Measurements from ENCODE around the gene IFRD2.

Gene IFRD2

GRCh38 chr3:50259432-50260026, 32.7 kb downstream of the IFRD2 start:
- WGBS (ENCODE audit: insufficient coverage, insufficient read length), result no CpG with 5 or more reads among the region's 18 CpGs
- no peaks in the 10 kb centered on the region for H3K27me3 ChIP-seq (ENCODE audit: control insufficient read depth, insufficient read depth, low read length)
- no peaks in the 10 kb centered on the region for H3K9me3 ChIP-seq (ENCODE audit: control insufficient read depth, insufficient read depth, low read length)
- H3K36me3 ChIP-seq (ENCODE audit: control insufficient read depth, insufficient read depth, low read length), result peaks cover 20% of the 10 kb centered on the region
- no peak for DNase-seq (ENCODE audit: low read depth, low spot score)
- H3K27ac ChIP-seq (ENCODE audit: low read length), result no peak overlapping the region
- H3K4me1 ChIP-seq (ENCODE audit: control insufficient read depth, insufficient read depth, low read length), result peaks cover 8% of the 10 kb centered on the region
- no peak overlapping the region for H3K4me3 ChIP-seq (ENCODE audit: low read length)

GRCh38 chr3:50258979-50259378, 33.2 kb downstream of the IFRD2 start:
- Histone ChIP-seq H3K9me3 (ENCODE audit: control insufficient read depth, insufficient read depth, low read length) (no peaks in the 10 kb centered on the region), H3K36me3 (ENCODE audit: control insufficient read depth, insufficient read depth, low read length) (peaks cover 20% of the 10 kb centered on the region), H3K27me3 (ENCODE audit: control insufficient read depth, insufficient read depth, low read length) (no peaks in the 10 kb centered on the region), H3K4me1 (ENCODE audit: control insufficient read depth, insufficient read depth, low read length) (peaks cover 6% of the 10 kb centered on the region), H3K27ac (ENCODE audit: low read length) (no peak overlapping the region), H3K4me3 (ENCODE audit: low read length) (no peak overlapping the region)
- DNase-seq (ENCODE audit: low read depth, low spot score), result no peak
- WGBS (ENCODE audit: insufficient coverage, insufficient read length), result no CpG with 5 or more reads among the region's 16 CpGs

- peaks cover 6% of the 10 kb centered on the region for H3K4me1 ChIP-seq (ENCODE audit: control insufficient read depth, insufficient read depth, low read length)
- no peak for DNase-seq (ENCODE audit: low read depth, low spot score)
- no peaks in the 10 kb centered on the region for H3K9me3 ChIP-seq (ENCODE audit: control insufficient read depth, insufficient read depth, low read length)
- no peak overlapping the region for H3K27ac ChIP-seq (ENCODE audit: low read length)
- H3K27me3 ChIP-seq (ENCODE audit: control insufficient read depth, insufficient read depth, low read length), result no peaks in the 10 kb centered on the region
- WGBS (ENCODE audit: insufficient coverage, insufficient read length), result no CpG with 5 or more reads among the region's 17 CpGs
- H3K4me3 ChIP-seq (ENCODE audit: low read length), result no peak overlapping the region
- H3K36me3 ChIP-seq (ENCODE audit: control insufficient read depth, insufficient read depth, low read length), result peaks cover 20% of the 10 kb centered on the region
Observed at GRCh38 chr3:50258029-50258680, 34.1 kb downstream of the IFRD2 start.

- Histone ChIP-seq H3K27me3 (ENCODE audit: control insufficient read depth, insufficient read depth, low read length) (no peaks in the 10 kb centered on the region), H3K4me1 (ENCODE audit: control insufficient read depth, insufficient read depth, low read length) (peaks cover 6% of the 10 kb centered on the region), H3K36me3 (ENCODE audit: control insufficient read depth, insufficient read depth, low read length) (peaks cover 23% of the 10 kb centered on the region), H3K27ac (ENCODE audit: low read length) (no peak overlapping the region), H3K9me3 (ENCODE audit: control insufficient read depth, insufficient read depth, low read length) (no peaks in the 10 kb centered on the region), H3K4me3 (ENCODE audit: low read length) (no peak overlapping the region)
- DNase-seq (ENCODE audit: low read depth, low spot score), result no peak
- no CpG with 5 or more reads among the region's 20 CpGs for WGBS (ENCODE audit: insufficient coverage, insufficient read length)
Observed at GRCh38 chr3:50256978-50257890, 35.0 kb downstream of the IFRD2 start.

GRCh38 chr3:50255251-50255615, 37.0 kb downstream of the IFRD2 start:
- DNase-seq (ENCODE audit: low read depth, low spot score), result no peak
- Histone ChIP-seq H3K4me1 (ENCODE audit: control insufficient read depth, insufficient read depth, low read length) (peaks cover 4% of the 10 kb centered on the region; the same call in 1 of the 2 replicates), H3K9me3 (ENCODE audit: control insufficient read depth, insufficient read depth, low read length) (no peaks in the 10 kb centered on the region), H3K4me3 (ENCODE audit: low read length) (no peak overlapping the region), H3K36me3 (ENCODE audit: control insufficient read depth, insufficient read depth, low read length) (peaks cover 32% of the 10 kb centered on the region), H3K27ac (ENCODE audit: low read length) (no peak overlapping the region), H3K27me3 (ENCODE audit: control insufficient read depth, insufficient read depth, low read length) (no peaks in the 10 kb centered on the region)
- WGBS (ENCODE audit: insufficient coverage, insufficient read length), result no CpG with 5 or more reads among the region's 9 CpGs

- DNase-seq (ENCODE audit: low read depth, low spot score), result no peak
- Histone ChIP-seq H3K4me1 (ENCODE audit: control insufficient read depth, insufficient read depth, low read length) (peaks cover 4% of the 10 kb centered on the region; the same call in 1 of the 2 replicates), H3K9me3 (ENCODE audit: control insufficient read depth, insufficient read depth, low read length) (no peaks in the 10 kb centered on the region), H3K27ac (ENCODE audit: low read length) (no peak overlapping the region), H3K27me3 (ENCODE audit: control insufficient read depth, insufficient read depth, low read length) (no peaks in the 10 kb centered on the region), H3K36me3 (ENCODE audit: control insufficient read depth, insufficient read depth, low read length) (peaks cover 33% of the 10 kb centered on the region), H3K4me3 (ENCODE audit: low read length) (no peak overlapping the region)
- no CpG with 5 or more reads among the region's 8 CpGs for WGBS (ENCODE audit: insufficient coverage, insufficient read length)
Observed at GRCh38 chr3:50254577-50255250, 37.5 kb downstream of the IFRD2 start.

- no peak overlapping the region for H3K27ac ChIP-seq (ENCODE audit: low read length)
- H3K4me1 ChIP-seq (ENCODE audit: control insufficient read depth, insufficient read depth, low read length), result peaks cover 4% of the 10 kb centered on the region
- H3K27me3 ChIP-seq (ENCODE audit: control insufficient read depth, insufficient read depth, low read length), result no peaks in the 10 kb centered on the region
- H3K9me3 ChIP-seq (ENCODE audit: control insufficient read depth, insufficient read depth, low read length), result no peaks in the 10 kb centered on the region
- DNase-seq (ENCODE audit: low read depth, low spot score), result no peak
- H3K4me3 ChIP-seq (ENCODE audit: low read length), result no peak overlapping the region
- H3K36me3 ChIP-seq (ENCODE audit: control insufficient read depth, insufficient read depth, low read length), result peaks cover 19% of the 10 kb centered on the region
- WGBS (ENCODE audit: insufficient coverage, insufficient read length), result no CpG with 5 or more reads among the region's 8 CpGs
Observed at GRCh38 chr3:50251220-50251619, 41.0 kb downstream of the IFRD2 start.

- H3K27ac ChIP-seq (ENCODE audit: low read length), result no peak overlapping the region
- H3K27me3 ChIP-seq (ENCODE audit: control insufficient read depth, insufficient read depth, low read length), result no peaks in the 10 kb centered on the region
- H3K9me3 ChIP-seq (ENCODE audit: control insufficient read depth, insufficient read depth, low read length), result no peaks in the 10 kb centered on the region
- peaks cover 5% of the 10 kb centered on the region for H3K4me1 ChIP-seq (ENCODE audit: control insufficient read depth, insufficient read depth, low read length)
- no peak for DNase-seq (ENCODE audit: low read depth, low spot score)
- peaks cover 17% of the 10 kb centered on the region for H3K36me3 ChIP-seq (ENCODE audit: control insufficient read depth, insufficient read depth, low read length)
- no CpG with 5 or more reads among the region's 4 CpGs for WGBS (ENCODE audit: insufficient coverage, insufficient read length)
- H3K4me3 ChIP-seq (ENCODE audit: low read length), result no peak overlapping the region
Observed at GRCh38 chr3:50250514-50250913, 41.7 kb downstream of the IFRD2 start.

- Histone ChIP-seq H3K9me3 (ENCODE audit: control insufficient read depth, insufficient read depth, low read length) (no peaks in the 10 kb centered on the region), H3K27me3 (ENCODE audit: control insufficient read depth, insufficient read depth, low read length) (no peaks in the 10 kb centered on the region), H3K4me1 (ENCODE audit: control insufficient read depth, insufficient read depth, low read length) (peaks cover 7% of the 10 kb centered on the region), H3K36me3 (ENCODE audit: control insufficient read depth, insufficient read depth, low read length) (peaks cover 17% of the 10 kb centered on the region), H3K4me3 (ENCODE audit: low read length) (no peak overlapping the region), H3K27ac (ENCODE audit: low read length) (no peak overlapping the region)
- DNase-seq (ENCODE audit: low read depth, low spot score), result no peak
- WGBS (ENCODE audit: insufficient coverage, insufficient read length), result no CpG with 5 or more reads among the region's 5 CpGs
Observed at GRCh38 chr3:50249457-50249856, 42.8 kb downstream of the IFRD2 start.

- peaks cover 17% of the 10 kb centered on the region for H3K36me3 ChIP-seq (ENCODE audit: control insufficient read depth, insufficient read depth, low read length)
- H3K4me3 ChIP-seq (ENCODE audit: low read length), result no peak overlapping the region
- H3K9me3 ChIP-seq (ENCODE audit: control insufficient read depth, insufficient read depth, low read length), result no peaks in the 10 kb centered on the region
- no peak overlapping the region for H3K27ac ChIP-seq (ENCODE audit: low read length)
- no peak for DNase-seq (ENCODE audit: low read depth, low spot score)
- no CpG with 5 or more reads among the region's 3 CpGs for WGBS (ENCODE audit: insufficient coverage, insufficient read length)
- peaks cover 7% of the 10 kb centered on the region for H3K4me1 ChIP-seq (ENCODE audit: control insufficient read depth, insufficient read depth, low read length)
- no peaks in the 10 kb centered on the region for H3K27me3 ChIP-seq (ENCODE audit: control insufficient read depth, insufficient read depth, low read length)
Observed at GRCh38 chr3:50248387-50248786, 43.8 kb downstream of the IFRD2 start.
